ENCODE data around the gene RARS1. TPM values are rescaled to one million over a fixed set of nuclear protein-coding genes. Genes with fewer than 3 reads are reported as not detected.
"Not testable (repeated sequence)": the region's sequence is repeated elsewhere in the genome, so short reads cannot be mapped to it uniquely, and the experiment has no call there.

The RARS1 gene
- total RNA-seq, 2 donors from 2014 or later: 43.2 to 47.2 TPM

DNA sequence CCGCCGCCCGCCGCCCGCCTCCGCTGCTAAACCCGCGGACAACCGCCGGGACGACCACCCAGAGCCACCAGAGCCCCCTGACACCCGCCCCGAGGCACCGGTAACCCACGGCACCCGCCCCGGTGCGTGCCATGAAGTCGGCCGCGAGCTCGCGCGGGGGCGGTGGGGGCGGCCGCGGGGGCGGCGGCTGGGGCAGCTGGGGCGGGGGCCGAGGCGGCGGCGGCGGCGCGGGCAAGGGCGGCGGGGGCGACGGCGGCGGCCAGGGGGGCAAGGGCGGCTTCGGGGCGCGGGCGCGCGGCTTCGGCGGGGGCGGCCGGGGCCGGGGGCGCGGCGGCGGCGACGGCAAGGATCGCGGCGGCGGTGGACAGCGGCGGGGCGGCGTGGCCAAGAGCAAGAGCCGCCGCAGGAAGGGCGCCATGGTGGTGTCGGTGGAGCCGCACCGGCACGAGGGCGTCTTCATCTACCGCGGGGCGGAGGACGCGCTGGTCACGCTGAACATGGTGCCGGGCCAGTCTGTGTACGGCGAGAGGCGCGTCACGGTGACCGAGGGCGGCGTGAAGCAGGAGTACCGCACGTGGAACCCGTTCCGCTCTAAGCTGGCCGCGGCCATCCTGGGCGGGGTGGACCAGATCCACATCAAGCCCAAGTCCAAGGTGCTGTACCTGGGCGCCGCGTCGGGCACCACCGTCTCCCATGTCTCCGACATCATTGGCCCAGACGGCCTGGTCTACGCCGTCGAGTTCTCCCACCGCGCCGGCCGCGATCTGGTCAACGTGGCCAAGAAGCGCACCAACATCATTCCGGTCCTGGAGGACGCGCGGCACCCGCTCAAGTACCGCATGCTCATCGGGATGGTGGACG, 43.3 kb downstream of the RARS1 start:
- DNase-seq (peak in 1 of 4 donors; percentile 13), ATAC-seq (peak; percentile 27)
- H3K4me3 ChIP-seq: no peak overlapping the region
- TF ChIP-seq POLR2A (IDR thresholded peaks at IDR 0.05): no peak
- TF ChIP-seq, protein P1, sequence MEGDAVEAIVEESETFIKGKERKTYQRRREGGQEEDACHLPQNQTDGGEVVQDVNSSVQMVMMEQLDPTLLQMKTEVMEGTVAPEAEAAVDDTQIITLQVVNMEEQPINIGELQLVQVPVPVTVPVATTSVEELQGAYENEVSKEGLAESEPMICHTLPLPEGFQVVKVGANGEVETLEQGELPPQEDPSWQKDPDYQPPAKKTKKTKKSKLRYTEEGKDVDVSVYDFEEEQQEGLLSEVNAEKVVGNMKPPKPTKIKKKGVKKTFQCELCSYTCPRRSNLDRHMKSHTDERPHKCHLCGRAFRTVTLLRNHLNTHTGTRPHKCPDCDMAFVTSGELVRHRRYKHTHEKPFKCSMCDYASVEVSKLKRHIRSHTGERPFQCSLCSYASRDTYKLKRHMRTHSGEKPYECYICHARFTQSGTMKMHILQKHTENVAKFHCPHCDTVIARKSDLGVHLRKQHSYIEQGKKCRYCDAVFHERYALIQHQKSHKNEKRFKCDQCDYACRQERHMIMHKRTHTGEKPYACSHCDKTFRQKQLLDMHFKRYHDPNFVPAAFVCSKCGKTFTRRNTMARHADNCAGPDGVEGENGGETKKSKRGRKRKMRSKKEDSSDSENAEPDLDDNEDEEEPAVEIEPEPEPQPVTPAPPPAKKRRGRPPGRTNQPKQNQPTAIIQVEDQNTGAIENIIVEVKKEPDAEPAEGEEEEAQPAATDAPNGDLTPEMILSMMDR (IDR thresholded peaks at IDR 0.05): no peak
- intact Hi-C loops (cut with DNase I): no loop called here
- H3K27me3 ChIP-seq: peaks cover 0 to 10% of the 10 kb centered on the region in 2 donors
- no peak overlapping the region for H3K27ac ChIP-seq
- no peaks in the 10 kb centered on the region for H3K36me3 ChIP-seq (replicated peaks in 1 of 2; ENCODE audit: insufficient read depth in 1 of 2, low read depth in 2 of 2)
- no peaks in the 10 kb centered on the region for H3K9me3 ChIP-seq
- H3K4me1 ChIP-seq: peaks cover 5% of the 10 kb centered on the region
- 19 to 54% methylated on average over 19 to 76 of the region's 125 CpGs for WGBS, 2 donors

DNA sequence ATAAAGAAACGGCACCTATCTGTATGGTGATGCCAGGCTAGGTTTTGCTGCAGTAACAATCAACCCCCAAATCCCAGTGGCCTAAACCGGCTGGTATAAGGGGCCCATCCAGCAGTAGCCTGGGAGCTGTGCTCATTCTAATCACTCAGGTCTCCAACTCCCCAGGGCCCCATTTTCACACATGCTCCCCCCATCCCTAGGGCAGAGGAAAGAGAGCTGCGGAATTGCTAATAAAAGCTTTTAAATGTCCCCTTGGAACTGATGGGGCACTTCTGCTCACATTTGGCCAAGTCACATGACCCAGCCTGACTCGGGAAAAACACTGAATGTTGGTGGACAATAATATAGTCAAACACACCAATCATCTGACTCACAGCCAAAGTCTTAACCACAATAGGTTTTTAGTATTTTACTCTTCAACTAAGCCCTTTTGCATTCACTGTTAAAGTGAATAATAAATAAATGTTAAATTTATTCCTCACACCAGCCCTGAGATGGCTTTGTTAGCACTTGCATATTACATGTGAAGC, 44.4 kb downstream of the RARS1 start:
- ATAC-seq: no peak
- H3K36me3 ChIP-seq (replicated peaks in 1 of 2; ENCODE audit: insufficient read depth in 1 of 2, low read depth in 2 of 2): no peaks in the 10 kb centered on the region
- peaks cover 5% of the 10 kb centered on the region for H3K4me1 ChIP-seq
- WGBS, 2 donors: 78 to 79% methylated on average over 4 of the region's 4 CpGs
- no peak overlapping the region for H3K4me3 ChIP-seq
- H3K27ac ChIP-seq: no peak overlapping the region
- TF ChIP-seq, protein P1 (IDR thresholded peaks at IDR 0.05): no peak
- TF ChIP-seq POLR2A (IDR thresholded peaks at IDR 0.05): no peak
- peaks cover 0 to 10% of the 10 kb centered on the region in 2 donors for H3K27me3 ChIP-seq
- intact Hi-C loops (cut with DNase I): no loop called here
- H3K9me3 ChIP-seq: no peaks in the 10 kb centered on the region
- no peak for DNase-seq

GRCh38 chr5:168531191-168531590, 44.9 kb downstream of the RARS1 start:
- H3K36me3 ChIP-seq (replicated peaks in 1 of 2; ENCODE audit: insufficient read depth in 1 of 2, low read depth in 2 of 2): no peaks in the 10 kb centered on the region
- TF ChIP-seq, protein P1 (IDR thresholded peaks at IDR 0.05): no peak
- TF ChIP-seq POLR2A (IDR thresholded peaks at IDR 0.05): no peak
- no peak for ATAC-seq
- WGBS, 2 donors: 85 to 87% methylated on average over 5 of the region's 5 CpGs
- H3K27me3 ChIP-seq: peaks cover 0 to 10% of the 10 kb centered on the region in 2 donors
- DNase-seq: no peak
- no peaks in the 10 kb centered on the region for H3K9me3 ChIP-seq
- no peak overlapping the region for H3K27ac ChIP-seq
- peaks cover 5% of the 10 kb centered on the region for H3K4me1 ChIP-seq
- intact Hi-C loops (cut with DNase I): no loop called here
- H3K4me3 ChIP-seq: no peak overlapping the region

DNA sequence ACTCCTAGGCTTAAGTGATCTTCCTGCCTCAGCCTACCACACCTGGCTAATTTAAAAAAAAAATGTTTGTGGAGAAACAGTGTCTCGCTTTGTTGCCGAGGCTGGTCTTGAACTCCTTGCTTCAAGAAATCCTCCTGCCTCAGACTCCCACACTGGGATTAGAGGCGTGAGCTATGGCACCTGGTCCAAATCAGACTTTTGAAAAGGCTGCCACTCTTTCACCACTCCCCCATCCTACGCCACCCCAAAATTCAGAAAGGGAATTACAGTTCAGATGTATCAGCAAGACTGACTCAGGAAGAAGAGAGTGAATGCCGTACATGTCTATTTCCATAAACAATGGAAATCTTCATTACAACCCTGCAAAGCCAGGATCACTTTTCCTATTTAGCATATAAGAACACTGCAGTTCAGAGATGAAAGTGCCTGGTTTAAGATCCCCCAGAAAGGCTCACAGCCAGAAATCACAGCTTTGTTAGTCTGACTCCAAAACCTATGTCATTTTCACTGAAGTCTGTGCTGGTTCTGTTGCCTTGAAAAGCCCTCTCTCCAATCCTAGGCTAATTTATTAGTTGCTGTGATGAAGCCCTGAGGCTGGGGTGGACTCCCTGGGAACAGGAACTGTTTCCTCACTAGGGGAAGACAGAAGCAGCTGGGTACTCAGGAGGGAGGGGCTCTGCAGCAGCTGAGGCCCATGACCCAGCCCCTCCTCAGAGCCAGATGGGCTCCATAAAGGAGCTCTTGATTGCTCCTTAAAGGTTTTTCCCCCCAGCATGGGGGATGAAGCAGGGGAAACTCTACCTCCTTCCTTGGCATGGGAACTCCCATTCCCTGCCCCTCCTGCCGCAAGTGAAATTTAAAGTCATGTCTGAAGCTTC, 46.0 kb downstream of the RARS1 start:
- Histone ChIP-seq H3K27ac (no peak overlapping the region), H3K27me3 (peaks cover 0 to 10% of the 10 kb centered on the region in 2 donors), H3K9me3 (no peaks in the 10 kb centered on the region), H3K4me3 (no peak overlapping the region), H3K36me3 (replicated peaks in 1 of 2; ENCODE audit: insufficient read depth in 1 of 2, low read depth in 2 of 2) (no peaks in the 10 kb centered on the region), H3K4me1 (peaks cover 5% of the 10 kb centered on the region)
- WGBS, 2 donors: 76 to 84% methylated on average over 6 of the region's 6 CpGs
- no peak for DNase-seq
- intact Hi-C loops (cut with DNase I): no loop called here
- ATAC-seq: no peak
- no peak for TF ChIP-seq POLR2A (IDR thresholded peaks at IDR 0.05)
- TF ChIP-seq, protein P1 (IDR thresholded peaks at IDR 0.05): no peak

GRCh38 chr5:168534351-168534750, 48.1 kb downstream of the RARS1 start:
- H3K4me3 ChIP-seq; intact Hi-C loops (cut with DNase I): not testable (repeated sequence)
- WGBS, 2 donors: 65 to 66% methylated on average over 7 of the region's 7 CpGs

More at GRCh38 chr5:168534351-168534750, 48.1 kb downstream of the RARS1 start:
- not testable (repeated sequence) for H3K4me1 ChIP-seq; DNase-seq; H3K27ac ChIP-seq; ATAC-seq; H3K36me3 ChIP-seq (replicated peaks in 1 of 2; ENCODE audit: insufficient read depth in 1 of 2, low read depth in 2 of 2); H3K9me3 ChIP-seq; H3K27me3 ChIP-seq
